ENCODE results near the gene PPT1. TPM values are rescaled to one million over a fixed set of nuclear protein-coding genes. Genes with fewer than 3 reads are reported as not detected.

Gene PPT1
- total RNA-seq, 1 donor from 2014 or later: 110 TPM

DNA sequence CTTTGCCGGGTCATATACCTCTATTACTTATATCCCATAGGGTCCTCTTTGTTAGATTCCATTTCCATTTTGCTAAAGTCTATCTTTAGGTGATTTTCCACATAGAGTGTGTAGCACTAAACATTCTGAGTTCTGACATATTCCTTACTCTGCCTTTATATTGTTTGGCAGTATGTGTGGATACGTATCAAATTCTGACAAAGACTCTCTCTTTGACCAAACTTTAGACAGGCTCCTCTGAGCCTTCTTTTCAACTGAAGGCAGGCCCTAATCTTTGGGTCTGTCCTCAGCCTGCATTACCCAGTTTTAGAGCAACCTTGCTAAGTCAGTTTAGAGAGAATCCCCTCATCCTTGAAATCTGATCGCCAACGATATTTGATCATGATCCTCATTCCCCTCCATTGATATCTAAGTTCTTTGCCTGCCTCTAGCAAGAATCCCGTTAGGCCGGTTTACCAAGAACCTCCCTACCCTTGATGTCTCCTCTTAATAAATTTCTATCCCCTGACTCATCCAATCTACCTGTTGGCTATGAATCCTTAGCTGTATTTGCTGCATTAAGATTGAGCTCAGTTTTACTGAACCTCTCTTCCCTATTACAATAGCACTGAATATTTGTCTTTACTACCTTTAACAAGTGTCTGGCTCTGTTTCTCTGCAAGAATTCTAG is 10.4 kb upstream of the PPT1 start:
- Mint-ChIP-seq H3K9me3 (peaks cover 25% of the 10 kb centered on the region), H3K27ac (no peak overlapping the region), H3K36me3 (no peaks in the 10 kb centered on the region), H3K27me3 (ENCODE audit: insufficient read depth, low read depth) (peaks cover 16% of the 10 kb centered on the region), H3K4me3 (no peak overlapping the region), H3K4me1 (no peaks in the 10 kb centered on the region)
- H3K4me3 ChIP-seq: no peak overlapping the region
- no peaks in the 10 kb centered on the region for H3K9me3 ChIP-seq (ENCODE audit: low read depth)
- no peaks in the 10 kb centered on the region for H3K4me1 ChIP-seq
- no peak overlapping the region for H3K27ac ChIP-seq
- H3K27me3 ChIP-seq: peaks cover 6% of the 10 kb centered on the region
- DNase-seq (ENCODE audit: low spot score): no peak
- no peaks in the 10 kb centered on the region for H3K79me2 ChIP-seq (ENCODE audit: low read depth)
- no peak overlapping the region for H2AFZ ChIP-seq (replicated peaks)
- no peaks in the 10 kb centered on the region for H3K36me3 ChIP-seq
- no peak overlapping the region for H3K4me2 ChIP-seq
- TF ChIP-seq EZH2phosphoT487 (IDR thresholded peaks at IDR 0.05) (no peak), EZH2 (IDR thresholded peaks at IDR 0.05) (no peak)
- TF ChIP-seq, protein P1, sequence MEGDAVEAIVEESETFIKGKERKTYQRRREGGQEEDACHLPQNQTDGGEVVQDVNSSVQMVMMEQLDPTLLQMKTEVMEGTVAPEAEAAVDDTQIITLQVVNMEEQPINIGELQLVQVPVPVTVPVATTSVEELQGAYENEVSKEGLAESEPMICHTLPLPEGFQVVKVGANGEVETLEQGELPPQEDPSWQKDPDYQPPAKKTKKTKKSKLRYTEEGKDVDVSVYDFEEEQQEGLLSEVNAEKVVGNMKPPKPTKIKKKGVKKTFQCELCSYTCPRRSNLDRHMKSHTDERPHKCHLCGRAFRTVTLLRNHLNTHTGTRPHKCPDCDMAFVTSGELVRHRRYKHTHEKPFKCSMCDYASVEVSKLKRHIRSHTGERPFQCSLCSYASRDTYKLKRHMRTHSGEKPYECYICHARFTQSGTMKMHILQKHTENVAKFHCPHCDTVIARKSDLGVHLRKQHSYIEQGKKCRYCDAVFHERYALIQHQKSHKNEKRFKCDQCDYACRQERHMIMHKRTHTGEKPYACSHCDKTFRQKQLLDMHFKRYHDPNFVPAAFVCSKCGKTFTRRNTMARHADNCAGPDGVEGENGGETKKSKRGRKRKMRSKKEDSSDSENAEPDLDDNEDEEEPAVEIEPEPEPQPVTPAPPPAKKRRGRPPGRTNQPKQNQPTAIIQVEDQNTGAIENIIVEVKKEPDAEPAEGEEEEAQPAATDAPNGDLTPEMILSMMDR (IDR thresholded peaks at IDR 0.05): no peak
- no peaks in the 10 kb centered on the region for H4K20me1 ChIP-seq (ENCODE audit: low read depth)
- H3K9ac ChIP-seq: no peak overlapping the region
- H3F3A ChIP-seq (ENCODE audit: low read depth): no peaks in the 10 kb centered on the region

DNA sequence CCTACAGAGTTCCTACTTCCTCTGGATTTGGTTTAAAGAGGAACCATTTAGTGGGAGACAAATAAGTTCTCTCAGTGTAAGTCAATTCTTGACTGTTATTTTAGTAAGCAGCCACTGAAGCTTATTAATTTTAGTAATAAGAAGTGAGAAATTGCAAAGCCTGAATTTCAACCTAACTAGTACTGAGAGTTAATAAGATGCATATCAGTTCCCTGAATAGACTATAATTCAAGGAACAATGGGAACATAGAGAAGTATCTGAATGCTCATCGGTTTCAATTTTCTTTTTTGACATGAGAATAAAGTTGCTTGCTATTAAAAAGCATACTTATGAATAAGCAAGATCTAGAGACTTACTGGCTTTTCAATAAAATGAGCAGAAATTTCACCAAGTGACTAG is 8.0 kb upstream of the PPT1 start:
- DNase-seq (ENCODE audit: low spot score): no peak
- no peak overlapping the region for H3K4me3 Mint-ChIP-seq
- no peak overlapping the region for H3K4me2 ChIP-seq
- H3K9me3 Mint-ChIP-seq: peaks cover 20% of the 10 kb centered on the region
- TF ChIP-seq, protein P1 (IDR thresholded peaks at IDR 0.05): no peak
- TF ChIP-seq EZH2phosphoT487 (IDR thresholded peaks at IDR 0.05): no peak
- TF ChIP-seq EZH2 (IDR thresholded peaks at IDR 0.05): no peak
- H3K9me3 ChIP-seq (ENCODE audit: low read depth): no peaks in the 10 kb centered on the region
- no peaks in the 10 kb centered on the region for H3K4me1 ChIP-seq
- H3F3A ChIP-seq (ENCODE audit: low read depth): no peaks in the 10 kb centered on the region
- no peaks in the 10 kb centered on the region for H4K20me1 ChIP-seq (ENCODE audit: low read depth)
- H3K9ac ChIP-seq: no peak overlapping the region
- no peak overlapping the region for H3K4me3 ChIP-seq
- no peaks in the 10 kb centered on the region for H3K36me3 Mint-ChIP-seq
- no peaks in the 10 kb centered on the region for H3K79me2 ChIP-seq (ENCODE audit: low read depth)
- H3K4me1 Mint-ChIP-seq: no peaks in the 10 kb centered on the region
- H3K27me3 ChIP-seq: peaks cover 6% of the 10 kb centered on the region
- H3K27ac ChIP-seq: no peak overlapping the region
- no peaks in the 10 kb centered on the region for H3K36me3 ChIP-seq
- H2AFZ ChIP-seq (replicated peaks): no peak overlapping the region
- H3K27me3 Mint-ChIP-seq (ENCODE audit: insufficient read depth, low read depth): peaks cover 9% of the 10 kb centered on the region
- H3K27ac Mint-ChIP-seq: no peak overlapping the region

DNA sequence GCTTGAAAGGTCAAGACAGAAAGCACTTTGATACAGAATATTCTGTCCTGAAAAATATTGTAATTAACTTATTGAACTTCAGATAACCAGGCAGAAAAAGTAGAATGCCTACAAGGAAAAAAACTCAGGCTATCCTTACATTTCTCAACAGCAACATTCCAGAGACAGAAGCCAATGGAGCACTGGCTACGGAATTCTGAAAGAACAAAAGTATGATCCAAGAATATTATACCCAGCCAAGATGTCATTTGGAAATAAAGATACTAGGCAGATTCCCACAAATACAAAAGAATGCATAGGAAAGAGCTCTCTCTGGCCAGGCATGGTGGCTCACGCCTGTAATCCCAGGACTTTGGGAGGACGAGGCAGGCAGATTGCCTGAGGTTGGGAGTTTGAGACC is 5.8 kb upstream of the PPT1 start:
- no peaks in the 10 kb centered on the region for H4K20me1 ChIP-seq (ENCODE audit: low read depth)
- Mint-ChIP-seq H3K27ac (no peak overlapping the region), H3K4me3 (no peak overlapping the region), H3K36me3 (no peaks in the 10 kb centered on the region), H3K9me3 (peaks cover 11% of the 10 kb centered on the region), H3K4me1 (peaks cover under 1% of the 10 kb centered on the region), H3K27me3 (ENCODE audit: insufficient read depth, low read depth) (peaks cover 6% of the 10 kb centered on the region)
- H3F3A ChIP-seq (ENCODE audit: low read depth): no peaks in the 10 kb centered on the region
- no peaks in the 10 kb centered on the region for H3K36me3 ChIP-seq
- no peak overlapping the region for H3K4me3 ChIP-seq
- no peaks in the 10 kb centered on the region for H3K9me3 ChIP-seq (ENCODE audit: low read depth)
- no peak overlapping the region for H2AFZ ChIP-seq (replicated peaks)
- H3K79me2 ChIP-seq (ENCODE audit: low read depth): no peaks in the 10 kb centered on the region
- peaks cover 6% of the 10 kb centered on the region for H3K27me3 ChIP-seq
- no peak overlapping the region for H3K9ac ChIP-seq
- TF ChIP-seq EZH2 (IDR thresholded peaks at IDR 0.05) (no peak), EZH2phosphoT487 (IDR thresholded peaks at IDR 0.05) (no peak)
- TF ChIP-seq, protein P1 (IDR thresholded peaks at IDR 0.05): no peak
- no peak for DNase-seq (ENCODE audit: low spot score)
- H3K4me2 ChIP-seq: no peak overlapping the region
- no peak overlapping the region for H3K27ac ChIP-seq
- no peaks in the 10 kb centered on the region for H3K4me1 ChIP-seq

Data from neural progenitor cell (in vitro differentiated cells).